ENCODE data around the gene ZMYND11.

The ZMYND11 gene

GRCh38 chr10:201328-201771 lies 66.1 kb downstream of the ZMYND11 start:
- no peak for DNase-seq

GRCh38 chr10:208616-209015 lies 73.4 kb downstream of the ZMYND11 start:
- DNase-seq, result no peak

GRCh38 chr10:209357-209756 lies 74.1 kb downstream of the ZMYND11 start:
- DNase-seq, result no peak

- no peak for DNase-seq
These were observed 75.0 kb downstream of the ZMYND11 start for GRCh38 chr10:210297-210696.

GRCh38 chr10:215444-215843 lies 80.2 kb downstream of the ZMYND11 start:
- no peak for DNase-seq

GRCh38 chr10:218798-219197 lies 83.5 kb downstream of the ZMYND11 start:
- DNase-seq, result no peak

GRCh38 chr10:219731-220472 lies 84.6 kb downstream of the ZMYND11 start:
- no peak for DNase-seq

GRCh38 chr10:224571-224970 lies 89.3 kb downstream of the ZMYND11 start:
- no peak for DNase-seq

- no peak for DNase-seq
These were observed 90.8 kb downstream of the ZMYND11 start for GRCh38 chr10:226018-226417.

- no peak for DNase-seq
These were observed 91.8 kb downstream of the ZMYND11 start for GRCh38 chr10:227014-227413.

- DNase-seq, result no peak
These were observed 93.1 kb downstream of the ZMYND11 start for GRCh38 chr10:228366-228765.

GRCh38 chr10:230758-231157 lies 95.5 kb downstream of the ZMYND11 start:
- no peak for DNase-seq

- DNase-seq, result no peak
These were observed 96.8 kb downstream of the ZMYND11 start for GRCh38 chr10:232061-232460.

- DNase-seq, result no peak
These were observed 97.6 kb downstream of the ZMYND11 start for GRCh38 chr10:232878-233277.

- no peak for DNase-seq
These were observed 99.6 kb downstream of the ZMYND11 start for GRCh38 chr10:234708-235406.

- no peak for DNase-seq
These were observed 100.7 kb downstream of the ZMYND11 start for GRCh38 chr10:235915-236314.

- no peak for DNase-seq
These were observed 103.9 kb downstream of the ZMYND11 start for GRCh38 chr10:239109-239508.

- no peak for DNase-seq
These were observed 106.2 kb downstream of the ZMYND11 start for GRCh38 chr10:241451-241850.

GRCh38 chr10:241966-242643 lies 106.8 kb downstream of the ZMYND11 start:
- DNase-seq, result no peak

- no peak for DNase-seq
These were observed 109.0 kb downstream of the ZMYND11 start for GRCh38 chr10:244227-244626.

- no peak for DNase-seq
These were observed 111.2 kb downstream of the ZMYND11 start for GRCh38 chr10:246431-246830.

- no peak for DNase-seq
These were observed 112.2 kb downstream of the ZMYND11 start for GRCh38 chr10:247480-247879.

- DNase-seq, result no peak
These were observed 113.1 kb downstream of the ZMYND11 start for GRCh38 chr10:248307-248706.

GRCh38 chr10:251982-252582 lies 116.8 kb downstream of the ZMYND11 start:
- DNase-seq, result no peak
